MV-4-11 (cell line): Measurements from ENCODE around the gene BAZ2A.
"Not testable (repeated sequence)": the region's sequence is repeated elsewhere in the genome, so short reads cannot be mapped to it uniquely, and the experiment has no call there.

Experiments used
- DNase-seq: peaks from one replicate; lab custom pipeline; 2025; lab: John Stamatoyannopoulos, UW

BAZ2A gene

DNA sequence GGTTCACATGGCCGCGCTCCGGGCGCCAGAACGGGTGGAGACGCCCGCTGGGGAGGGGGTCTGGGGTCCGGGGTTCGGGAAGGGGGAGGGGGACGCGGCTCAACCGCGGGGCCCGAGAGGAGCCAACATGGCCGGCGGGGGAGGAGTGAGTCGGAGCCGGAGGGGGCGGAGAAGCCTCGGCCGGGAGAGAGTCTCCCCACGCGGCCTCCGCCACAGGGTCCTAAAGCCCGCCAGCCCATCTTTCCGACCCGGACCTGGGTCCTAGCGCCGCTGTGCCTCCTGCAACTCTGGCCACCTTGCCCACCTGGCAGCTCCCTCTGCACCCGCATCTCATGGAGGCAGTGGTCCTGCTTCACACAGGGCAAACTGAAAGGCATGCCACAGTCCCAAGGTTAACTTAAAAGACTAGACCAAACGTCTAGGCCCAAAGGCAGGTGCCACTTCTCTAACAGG, at the start of gene BAZ2A:
Gene BAZ2A (minus strand): TSS at position 147 of the 453 bp plus-strand sequence. CDS start 12,796 bp downstream, outside the sequence.
- DNase-seq = peak; percentile 74

DNA sequence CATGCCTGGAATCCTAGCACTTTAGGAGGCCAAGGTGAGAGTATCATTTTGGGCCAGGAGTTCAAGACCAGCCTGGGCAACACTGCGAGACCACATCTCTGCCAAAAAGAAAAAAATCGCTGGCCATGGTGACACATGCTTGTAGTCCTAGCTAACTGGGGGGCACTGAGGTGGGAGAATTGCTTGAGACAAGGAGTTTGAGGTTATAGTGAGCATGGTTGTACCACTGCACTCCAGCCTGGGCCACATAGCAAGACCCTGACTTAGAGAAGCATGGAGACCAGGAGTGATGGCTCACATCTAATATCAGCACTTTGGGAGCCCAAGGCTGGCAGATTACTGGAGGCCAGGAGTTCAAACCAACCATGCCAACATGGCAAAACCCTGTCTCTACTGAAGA, 48.7 kb upstream of the BAZ2A start:
- DNase-seq = no peak

DNA sequence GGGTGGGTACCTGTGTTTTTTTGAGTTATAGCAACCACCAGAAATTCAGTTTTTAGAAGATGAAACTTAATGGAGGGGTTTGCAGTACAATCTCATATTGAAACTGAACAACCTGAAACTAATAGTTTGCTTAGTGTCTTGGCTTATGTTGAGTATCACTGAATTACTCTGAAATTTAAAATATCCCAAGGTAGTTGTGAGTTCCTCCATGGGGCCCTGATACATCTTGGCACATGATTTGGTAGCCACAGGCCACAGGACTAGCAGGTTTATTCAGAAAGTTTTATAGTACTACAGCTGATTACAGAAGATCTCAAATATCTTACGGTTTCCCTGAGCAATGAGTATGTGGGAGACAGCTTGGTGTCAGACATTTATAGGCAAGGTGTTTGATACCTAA, 47.6 kb upstream of the BAZ2A start:
- no peak for DNase-seq

DNA sequence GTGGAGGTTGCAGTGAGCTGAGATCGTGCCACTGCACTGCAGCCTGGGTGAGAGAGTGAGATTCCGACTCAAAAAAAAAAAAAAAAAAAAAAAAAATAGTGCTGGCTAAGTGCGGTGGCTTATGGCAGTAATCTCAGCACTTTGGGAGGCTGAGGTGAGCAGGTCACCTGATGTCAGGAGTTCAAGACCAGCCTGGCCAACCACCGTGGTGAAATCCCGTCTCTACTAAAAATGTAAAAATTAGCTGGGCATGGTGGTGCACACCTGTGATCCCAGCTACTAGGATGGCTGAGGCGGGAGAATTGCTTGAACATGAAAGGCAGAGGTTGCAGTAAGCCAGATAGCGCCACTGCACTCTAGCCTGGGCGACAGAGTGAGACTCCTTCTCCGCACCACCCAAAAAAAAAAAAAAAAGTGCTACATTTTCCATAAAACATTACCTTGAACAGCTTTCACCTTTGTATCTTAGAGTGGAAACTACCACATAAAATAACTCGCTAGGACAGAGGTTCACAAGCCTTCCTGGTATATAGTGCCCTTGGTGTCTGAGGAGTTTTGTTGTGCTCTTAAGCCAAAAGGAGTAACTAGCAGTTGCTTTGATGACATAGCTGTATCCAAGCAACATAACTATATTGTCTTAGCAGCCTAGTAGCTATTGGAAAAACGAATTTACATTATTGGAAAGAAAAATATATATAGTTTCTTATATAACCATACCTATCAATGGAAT, 46.9 kb upstream of the BAZ2A start:
- DNase-seq = no peak

DNA sequence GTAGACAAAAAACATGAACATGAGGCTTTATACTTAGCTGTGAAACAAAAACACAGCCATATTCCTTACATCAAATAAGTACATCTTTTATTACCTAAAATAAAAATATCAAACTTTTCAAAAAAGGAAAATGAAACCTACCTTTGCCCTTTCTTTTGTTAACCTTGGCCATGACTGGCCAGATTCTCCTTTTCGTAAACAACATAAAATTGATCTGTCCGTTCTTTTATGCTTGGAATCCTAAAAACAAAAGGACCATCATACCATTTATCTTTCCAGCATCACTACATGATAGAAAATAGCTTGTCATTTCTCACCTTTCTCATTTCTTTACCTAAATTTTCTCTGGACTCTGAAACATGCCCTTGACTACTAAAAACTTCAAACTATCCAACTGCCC, 41.5 kb upstream of the BAZ2A start:
- DNase-seq = no peak

DNA sequence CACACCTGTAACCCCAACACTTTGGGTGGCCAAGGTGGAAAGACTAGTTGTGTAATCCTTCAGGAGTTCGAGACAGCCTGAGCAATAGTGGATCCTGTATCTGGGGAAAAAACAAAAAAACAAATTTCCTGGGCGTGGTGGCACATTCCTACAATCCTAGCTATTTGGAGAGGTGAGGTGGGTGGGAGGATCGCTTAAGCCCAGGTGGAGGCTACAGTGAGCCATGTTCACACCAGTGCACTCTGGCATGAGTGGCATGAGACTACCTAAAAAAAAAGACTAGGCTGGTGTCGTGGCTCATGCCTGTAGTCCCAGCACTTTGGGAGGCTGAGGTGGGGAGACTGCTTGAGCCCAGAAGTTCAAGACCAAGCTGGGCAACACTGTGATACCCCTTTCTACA, 40.7 kb upstream of the BAZ2A start:
- DNase-seq = no peak

DNA sequence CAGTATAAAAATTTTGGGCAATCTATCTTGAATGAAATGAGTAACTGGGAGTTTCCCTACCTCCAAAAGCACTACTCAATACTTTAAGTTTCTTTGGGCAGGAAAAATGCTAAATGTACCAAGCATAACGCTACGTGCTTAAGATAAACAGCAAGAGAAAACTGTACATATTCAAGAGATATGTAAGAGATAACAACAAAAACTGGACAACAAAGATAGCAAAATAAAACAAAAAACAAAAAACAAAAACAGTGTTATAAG, 38.0 kb upstream of the BAZ2A start:
- no peak for DNase-seq

DNA sequence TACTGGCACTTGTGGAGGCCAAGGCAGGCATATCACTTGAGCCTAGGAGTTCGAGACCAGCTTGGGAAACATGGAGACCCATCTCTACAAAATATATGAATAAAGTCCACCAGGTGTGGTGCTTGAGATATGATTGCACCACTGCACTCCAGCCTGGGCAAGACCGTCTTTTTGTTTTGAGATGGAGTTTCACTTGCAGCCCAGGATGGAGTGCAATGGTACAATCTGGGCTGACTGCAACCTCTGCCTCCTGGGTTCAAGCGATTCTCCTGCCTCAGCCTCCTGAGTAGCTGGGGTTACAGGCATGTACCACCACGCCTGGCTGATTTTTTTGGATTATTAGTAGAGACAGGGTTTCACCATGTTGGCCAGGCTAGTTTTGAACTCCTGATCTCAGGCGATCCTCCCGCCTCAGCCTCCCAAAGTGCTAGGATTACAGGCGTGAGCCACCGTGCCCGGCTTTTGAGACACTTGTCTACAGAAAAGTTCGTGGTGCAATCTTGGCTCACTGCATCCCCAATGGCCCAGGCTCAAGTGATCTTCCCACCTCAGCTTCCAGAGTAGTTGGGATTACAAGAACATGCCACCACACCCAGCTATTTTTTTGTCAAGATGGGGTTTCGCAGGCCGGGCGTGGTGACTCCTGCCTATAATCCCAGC, 32.0 kb upstream of the BAZ2A start:
- DNase-seq = no peak

DNA sequence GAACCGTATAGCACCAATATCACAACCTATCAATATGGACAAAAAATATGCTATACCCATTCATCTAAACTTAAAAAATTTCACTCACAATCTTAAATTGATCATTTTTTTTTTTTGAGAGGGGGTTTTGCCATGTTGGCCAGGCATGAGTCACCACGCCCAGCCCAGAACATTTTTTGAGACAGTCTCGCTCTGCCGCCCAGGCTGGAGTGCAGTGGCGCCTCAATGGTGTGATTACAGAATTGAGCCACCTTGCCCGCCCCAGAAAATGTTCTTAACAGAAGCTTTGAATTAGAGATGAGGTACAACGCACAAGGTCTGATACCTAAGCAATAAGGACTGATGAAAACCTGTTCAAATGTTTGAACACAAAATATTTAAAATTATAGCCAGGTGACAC, 31.4 kb upstream of the BAZ2A start:
- DNase-seq = no peak

DNA sequence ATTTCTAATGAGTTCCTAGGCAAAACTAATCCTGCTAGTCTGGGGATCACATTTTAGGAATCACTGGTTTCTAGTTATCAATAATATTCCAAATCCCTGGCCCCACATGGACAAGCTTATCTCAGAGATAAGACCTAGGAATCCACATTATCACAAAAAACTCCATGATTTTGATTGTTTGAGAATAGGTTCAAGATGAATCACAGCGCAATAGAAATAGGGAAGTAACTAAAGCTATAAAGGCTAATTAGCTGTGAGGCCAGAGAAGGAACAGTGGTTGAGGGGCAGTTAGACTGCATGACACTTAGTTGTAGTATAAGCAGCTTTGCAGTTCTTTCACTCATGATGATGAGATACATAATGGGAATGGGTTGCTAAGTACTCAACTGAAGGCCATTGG, 28.8 kb upstream of the BAZ2A start:
- DNase-seq = peak; percentile 75

DNA sequence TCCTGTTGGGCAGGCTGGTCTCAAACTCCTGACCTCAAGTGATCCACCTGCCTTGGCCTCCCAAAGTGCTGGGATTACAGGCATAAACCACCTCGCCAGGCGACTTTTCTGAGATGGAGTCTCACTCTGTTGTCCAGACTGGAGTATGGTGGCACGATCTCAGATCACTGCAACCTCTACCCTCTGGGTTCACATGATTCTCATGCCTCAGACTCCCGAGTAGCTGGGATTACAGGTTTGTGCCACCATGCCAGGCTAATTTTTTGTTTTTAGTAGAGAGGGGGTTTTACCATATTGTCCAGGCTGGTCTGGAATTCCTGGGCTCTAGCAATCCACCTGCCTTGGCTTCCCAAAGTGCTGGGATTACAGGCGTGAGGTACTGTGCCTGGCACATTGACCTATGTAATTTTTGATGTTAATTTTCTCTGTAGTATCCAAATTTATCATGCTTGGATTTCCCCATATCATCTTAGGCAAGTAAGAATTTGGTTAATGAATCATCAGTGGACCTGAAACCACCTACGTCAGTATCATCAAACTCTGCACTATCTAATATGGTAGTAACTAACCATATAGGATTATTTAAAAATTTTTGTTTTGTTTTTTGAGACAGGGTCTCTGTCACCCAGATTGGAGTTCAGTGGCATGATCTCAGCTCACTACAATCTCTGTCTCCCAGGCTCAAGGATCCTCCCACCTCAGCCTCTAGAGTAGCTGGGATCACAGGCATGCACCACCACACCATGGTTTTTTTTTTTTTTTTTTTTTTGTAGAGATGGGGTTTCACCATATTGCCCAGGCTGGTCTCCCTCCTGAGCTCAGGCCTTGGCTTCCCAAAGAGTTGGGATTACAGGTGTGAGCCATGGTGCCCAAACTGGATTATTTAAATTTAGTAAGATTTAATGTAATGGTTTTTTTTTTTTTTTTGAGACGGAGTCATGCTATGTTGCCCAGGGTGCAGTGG, 27.6 kb upstream of the BAZ2A start:
- DNase-seq = no peak

DNA sequence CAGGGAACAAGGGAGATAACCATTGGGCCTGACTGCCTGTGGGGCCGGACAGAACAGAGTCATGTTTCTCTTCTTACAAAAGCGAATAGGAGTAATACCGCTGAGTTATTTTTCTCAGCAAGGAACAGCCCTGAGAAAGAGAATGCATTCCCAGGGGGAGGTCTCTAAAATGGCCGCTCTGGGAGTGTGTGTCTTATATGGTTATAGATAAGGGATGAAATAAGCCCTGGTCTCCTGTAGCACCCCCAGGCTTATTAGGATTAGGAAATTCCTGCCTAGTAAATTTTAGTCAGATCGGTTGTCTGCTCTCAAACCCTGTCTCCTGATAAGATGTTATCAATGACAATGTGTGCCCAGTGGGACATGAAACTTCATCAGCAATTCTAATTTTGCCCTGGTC, 23.7 kb upstream of the BAZ2A start:
- DNase-seq = not testable (repeated sequence)

DNA sequence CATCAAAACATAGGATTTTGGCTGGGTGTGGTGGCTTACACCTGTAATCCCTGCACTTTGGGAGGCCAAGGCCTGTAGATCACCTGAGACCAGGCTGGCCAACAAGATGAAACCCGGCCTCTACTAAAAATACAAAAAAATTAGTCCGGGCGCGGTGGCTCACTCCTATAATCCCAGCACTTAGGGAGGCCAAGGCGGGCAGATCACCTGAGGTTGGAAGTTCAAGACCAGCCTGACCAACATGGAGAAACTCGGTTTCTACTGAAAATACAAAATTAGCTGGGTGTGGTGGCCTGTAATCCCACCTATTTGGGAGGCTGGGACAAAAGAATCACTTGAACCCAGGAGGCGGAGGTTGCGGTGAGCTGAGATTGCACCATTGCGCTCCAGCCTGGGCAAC, 17.9 kb upstream of the BAZ2A start:
- not testable (repeated sequence) for DNase-seq

DNA sequence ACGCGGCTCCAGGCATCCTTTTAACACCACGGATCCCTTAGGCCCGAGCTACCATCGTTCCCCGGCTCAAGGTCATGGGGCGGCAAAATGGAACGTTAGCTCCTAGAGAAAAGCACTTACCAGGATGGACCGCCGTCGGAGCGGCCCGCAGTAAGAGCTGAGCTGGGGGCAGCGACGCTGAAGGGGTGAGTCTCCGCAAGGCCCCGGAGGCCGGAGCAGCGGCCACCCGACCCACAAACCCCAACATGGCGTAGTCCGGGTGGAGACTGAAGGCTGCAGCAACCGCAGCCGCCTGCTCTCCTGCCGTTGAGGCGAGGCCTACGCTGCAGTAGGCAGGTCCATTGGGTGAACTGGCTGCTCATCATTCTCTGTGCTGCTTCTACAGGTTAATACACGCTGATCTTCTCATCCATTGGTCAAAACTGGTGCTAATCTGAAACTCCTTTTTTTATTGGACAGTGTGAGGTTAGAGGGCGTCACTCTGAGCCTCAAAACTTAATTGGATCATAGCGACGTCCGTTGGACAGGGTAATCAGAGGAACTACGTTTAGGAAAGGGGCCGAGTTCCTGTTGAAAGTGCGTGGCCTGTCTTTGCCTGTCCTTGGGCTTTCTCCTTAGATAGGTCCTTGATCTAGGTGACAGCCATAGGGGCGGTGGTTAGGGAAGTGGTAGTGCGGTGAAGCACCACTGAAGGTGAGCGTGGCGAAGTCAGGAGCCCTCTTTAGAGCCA, 15.8 kb upstream of the BAZ2A start, which contains the start of gene ATP5F1B:
Gene ATP5F1B (minus strand): TSS at position 268 of the 730 bp plus-strand sequence. CDS start 21 bp downstream, at position 247.
- peak; percentile 100 for DNase-seq

DNA sequence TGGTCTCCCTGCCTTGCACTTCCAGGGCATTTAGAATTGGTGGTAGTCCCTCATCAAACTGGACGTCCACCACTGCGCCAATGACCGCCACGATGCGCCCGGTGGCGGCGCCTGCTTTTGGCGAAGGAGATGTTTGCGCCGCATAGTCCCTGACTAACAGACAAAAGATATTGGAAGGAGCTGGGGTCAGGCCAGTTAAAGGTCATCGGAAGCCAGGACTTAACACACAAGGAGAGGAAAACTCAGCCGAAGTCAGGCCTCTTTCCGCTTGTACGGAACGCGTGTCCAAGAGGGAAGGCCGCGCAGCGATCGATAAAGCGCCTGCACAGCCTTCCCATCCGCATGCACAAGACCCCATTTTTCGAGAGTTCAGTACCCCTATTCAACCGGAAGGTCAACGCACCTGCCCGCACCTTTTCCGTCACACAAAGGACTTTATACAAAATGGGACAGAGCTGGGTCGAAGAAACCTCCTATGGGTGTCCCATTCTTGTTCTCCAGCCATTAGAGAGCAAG, 15.1 kb upstream of the BAZ2A start:
- DNase-seq = no peak

DNA sequence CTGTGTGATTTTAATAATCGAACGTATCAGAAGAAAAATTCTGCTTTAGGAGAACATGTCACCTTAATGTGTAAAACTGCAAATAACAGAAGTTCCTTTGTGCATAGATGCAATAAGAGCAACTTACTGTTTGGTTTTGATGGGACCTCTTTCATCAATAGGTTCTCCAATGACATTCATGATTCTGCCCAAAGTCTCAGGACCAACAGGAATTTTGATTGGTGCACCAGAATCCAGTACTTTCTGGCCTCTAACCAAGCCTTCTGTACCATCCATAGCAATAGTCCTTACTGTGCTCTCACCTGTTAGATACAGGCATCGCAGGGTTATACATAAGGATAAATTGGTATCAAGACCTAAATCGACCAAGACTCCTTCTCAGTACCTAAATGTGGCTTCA, 14.5 kb upstream of the BAZ2A start:
- DNase-seq = no peak

DNA sequence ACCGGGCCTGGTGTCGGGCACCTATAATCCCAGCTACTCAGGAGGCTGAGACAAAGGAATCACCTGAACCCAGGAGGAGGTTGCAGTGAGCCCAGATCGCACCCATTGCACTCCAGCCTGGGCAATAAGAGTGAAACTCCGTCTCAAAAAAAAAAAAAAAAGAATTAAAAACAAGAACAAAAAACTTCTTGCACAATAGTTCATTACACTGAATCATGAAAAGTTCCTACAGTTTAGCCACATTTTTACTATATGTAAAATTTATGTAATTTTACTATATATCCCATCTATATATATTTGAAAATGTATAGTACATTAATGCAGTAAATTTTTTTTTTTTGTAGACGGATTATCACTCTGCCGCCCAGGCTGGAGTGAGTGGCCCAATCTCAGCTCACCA, 11.1 kb upstream of the BAZ2A start:
- no peak for DNase-seq

DNA sequence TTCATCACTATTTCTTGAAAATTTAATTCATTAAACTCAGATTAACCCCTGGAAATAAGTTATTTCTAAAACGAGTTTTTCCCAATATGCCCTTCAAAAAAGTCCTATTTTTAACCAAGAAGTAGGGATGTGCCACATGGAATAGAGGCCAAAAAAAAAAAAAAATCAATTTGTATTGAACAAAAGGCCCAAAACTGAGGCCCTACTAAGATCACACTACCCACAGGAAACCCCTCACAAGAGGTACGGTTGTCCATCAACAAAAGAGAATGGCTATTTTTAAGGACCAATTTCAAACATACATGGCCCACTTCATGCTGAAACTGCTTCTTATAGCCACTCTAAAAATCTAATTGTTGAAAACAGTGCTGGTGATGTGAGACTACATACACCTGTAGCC, 7.5 kb upstream of the BAZ2A start:
- no peak for DNase-seq

DNA sequence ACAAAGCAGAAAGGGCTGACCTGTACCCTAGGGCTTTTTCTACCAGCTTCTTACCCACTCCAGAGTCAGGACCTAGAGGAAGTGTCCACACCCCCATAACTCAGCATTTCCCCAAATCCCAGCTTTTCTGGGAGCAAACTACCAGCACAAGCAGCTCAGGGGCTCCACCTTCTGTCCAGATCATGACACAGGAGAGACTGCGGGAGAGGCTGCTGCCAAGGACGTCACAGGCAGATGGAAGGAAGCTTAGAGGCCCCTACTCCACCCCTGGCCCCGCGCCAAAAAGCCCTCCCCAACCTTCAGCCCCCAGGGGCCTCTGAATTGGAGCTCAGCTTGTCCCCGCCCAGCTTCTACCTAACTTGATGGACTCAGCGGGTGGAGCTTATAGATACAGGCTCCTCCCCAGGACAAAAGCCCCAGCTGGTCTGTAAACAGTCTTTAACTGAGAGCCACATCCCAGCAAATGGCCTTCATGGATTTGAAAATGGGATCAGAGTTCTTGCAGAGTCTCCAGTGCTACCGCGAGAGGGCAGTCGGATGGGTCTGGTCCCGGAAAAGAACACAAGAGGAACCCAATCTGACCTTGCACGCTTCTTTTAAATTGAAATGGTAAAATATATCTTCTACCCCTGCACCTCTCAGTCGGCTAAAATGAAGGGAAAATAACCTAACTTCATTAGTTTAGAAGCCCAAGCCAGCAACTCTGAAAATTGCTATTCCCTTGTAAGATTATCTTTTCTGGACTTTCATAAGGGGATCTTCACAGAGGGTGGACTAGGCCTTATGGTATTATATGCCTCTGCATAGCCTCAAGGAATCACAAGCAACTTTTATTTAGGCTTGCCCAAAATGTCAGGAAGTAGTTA, 6.8 kb upstream of the BAZ2A start:
- peak; percentile 99 for DNase-seq

DNA sequence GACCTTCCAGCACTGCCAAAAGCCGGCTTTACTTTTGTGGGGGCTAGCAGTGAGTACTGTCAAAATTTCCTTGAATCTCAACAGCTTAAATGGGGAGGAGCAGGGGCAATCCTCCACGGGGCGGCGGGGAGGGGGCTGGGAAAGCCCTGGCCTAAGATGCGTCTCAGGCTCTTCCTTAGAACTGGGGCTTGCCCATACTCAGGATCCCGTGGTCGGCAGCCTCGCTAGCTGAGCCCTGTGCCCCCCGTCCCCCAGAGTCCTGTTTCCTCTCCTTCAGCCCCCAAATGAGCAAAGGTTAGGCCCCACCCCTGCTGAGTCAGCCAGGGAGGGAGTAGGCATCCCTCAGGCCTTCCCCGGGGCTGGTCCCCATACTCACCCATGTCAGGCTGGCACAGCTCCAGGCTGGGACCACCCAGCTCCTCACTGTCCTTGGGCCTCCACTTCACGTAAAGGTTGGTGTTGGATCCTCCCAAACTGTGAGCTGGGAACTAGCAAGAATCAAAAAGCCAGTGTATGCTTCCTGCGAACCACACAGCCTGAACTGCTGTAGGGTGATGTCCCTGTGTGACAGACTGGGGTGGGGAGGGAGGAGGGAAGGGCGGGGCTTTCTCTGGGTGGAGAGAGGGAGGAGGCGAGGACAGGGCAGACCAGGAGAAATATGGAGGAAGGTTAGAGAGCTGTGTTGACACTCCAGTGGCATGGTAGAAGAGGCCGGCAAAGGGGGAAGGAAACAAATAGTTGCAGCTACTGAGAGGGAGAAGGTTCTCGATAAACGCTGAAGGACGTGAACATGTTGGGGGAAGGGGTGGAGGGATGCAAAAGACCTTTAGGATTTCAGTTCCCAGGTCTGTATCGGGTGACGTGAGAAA, 5.9 kb upstream of the BAZ2A start:
- peak; percentile 81 for DNase-seq
